H1 (cell line): Measurements from ENCODE around the gene NRXN3. TPM values are rescaled to one million over a fixed set of nuclear protein-coding genes. Genes with fewer than 3 reads are reported as not detected.
A peak's percentile ranks its signal among the peaks of the same experiment; 100 is the strongest.

Experiments used
- CTCF ChIA-PET: fragments of 300-600 bp; sonication (Branson Sonifier 250); formaldehyde crosslinking; loops from one replicate; lab custom pipeline; 2021; ENCODE audit not compliant: partially characterized antibody; lab: Charles Lee
- POLR2A ChIA-PET: fragments of 300-600 bp; sonication (Branson Sonifier 250); formaldehyde crosslinking; loops from one replicate; lab custom pipeline; 2021; ENCODE audit warnings: inconsistent platforms; ENCODE audit not compliant: partially characterized antibody; lab: Charles Lee
- DNase-seq, 2 experiments: peaks; one replicate each; pipeline versions ENCODE4 v3.0.0 to v3.0.0-alpha.2; 2010 to 2022; ENCODE audit warnings: low spot score in 2 of 2, low read depth in 1 of 2, mixed read lengths in 1 of 2
- FAIRE-seq: peaks from 2 replicates; lab custom pipeline; 2011; peaks lifted over from hg19 to GRCh38; lab: Jason Lieb, UNC
- H2AFZ ChIP-seq: 2 replicates; pipeline ENCODE4 v1.8.1; 2012; ENCODE audit warnings: low read length, inconsistent platforms
- H2AK5ac ChIP-seq: 2 replicates; pipeline ENCODE4 v1.6.1; 2013; ENCODE audit warnings: low read depth, low read length
- H2BK120ac ChIP-seq: replicated peaks from 2 replicates; pipeline ENCODE3; 2013; ENCODE audit warnings: low read depth, low read length, inconsistent platforms
- H2BK12ac ChIP-seq: 2 replicates; pipeline ENCODE4 v1.6.1; 2013; ENCODE audit warnings: low read depth, low read length
- H2BK15ac ChIP-seq: 2 replicates; pipeline ENCODE4 v1.6.1; 2013; ENCODE audit warnings: low read length
- H2BK20ac ChIP-seq: 2 replicates; pipeline ENCODE4 v1.6.1; 2013; ENCODE audit warnings: low read length
- H2BK5ac ChIP-seq: 2 replicates; pipeline ENCODE4 v1.6.1; 2013; ENCODE audit warnings: low read depth, low read length
- H3K14ac ChIP-seq: 2 replicates; pipeline ENCODE4 v1.6.1; 2013; ENCODE audit warnings: inconsistent platforms; ENCODE audit not compliant: insufficient read length
- H3K18ac ChIP-seq: 2 replicates; pipeline ENCODE4 v1.6.1; 2013; ENCODE audit warnings: low read length; ENCODE audit errors: extremely low read depth
- H3K23ac ChIP-seq: 2 replicates; pipeline ENCODE4 v1.6.1; 2013; ENCODE audit warnings: inconsistent platforms; ENCODE audit not compliant: insufficient read length
- H3K23me2 ChIP-seq: 2 replicates; pipeline ENCODE4 v1.6.1; 2013; ENCODE audit warnings: low read depth, low read length
- H3K27ac ChIP-seq: 2 replicates; pipeline ENCODE4 v1.6.1; 2011; ENCODE audit warnings: low read depth, low read length, inconsistent platforms
- H3K27me3 ChIP-seq, 4 experiments: replicated peaks in 1 of 4; 1 replicate in 1 of 4; 2 replicates in 3 of 4; pipeline versions ENCODE4 v1.6.1 to v1.8.1; 2011 to 2013; ENCODE audit warnings: low read length in 3 of 4, mild to moderate bottlenecking in 3 of 4, inconsistent platforms in 2 of 4, mixed read lengths in 2 of 4, moderate library complexity in 1 of 4; ENCODE audit not compliant: control insufficient read depth in 3 of 4, insufficient read depth in 3 of 4; ENCODE audit errors: extremely low read depth in 1 of 4
- H3K36me3 ChIP-seq, 4 experiments: 2 replicates each; pipeline versions ENCODE4 v1.6.1 to v1.8.1; 2011 to 2013; ENCODE audit warnings: mild to moderate bottlenecking in 4 of 4, low read length in 3 of 4, moderate library complexity in 2 of 4, control low read depth in 1 of 4, inconsistent platforms in 1 of 4; ENCODE audit not compliant: insufficient read depth in 4 of 4, control insufficient read depth in 2 of 4
- H3K4ac ChIP-seq: replicated peaks from 2 replicates; pipeline ENCODE3; 2013; ENCODE audit warnings: low read length, low read depth, mixed read lengths, inconsistent platforms; ENCODE audit not compliant: insufficient read length
- H3K4me1 ChIP-seq, 4 experiments: replicated peaks in 1 of 4; 1 replicate in 1 of 4; 2 replicates in 3 of 4; pipeline versions ENCODE4 v1.6.1 to v1.8.1; 2011 to 2013; ENCODE audit warnings: low read length in 3 of 4, inconsistent platforms in 2 of 4, mixed read lengths in 1 of 4; ENCODE audit not compliant: insufficient read depth in 4 of 4, control insufficient read depth in 3 of 4
- H3K4me2 ChIP-seq, 2 experiments: 2 replicates each; pipeline versions ENCODE4 v1.6.1 to v1.8.1; 2011 to 2013; ENCODE audit warnings: low read depth in 2 of 2, low read length in 2 of 2, control low read depth in 1 of 2, inconsistent platforms in 1 of 2, mild to moderate bottlenecking in 1 of 2; ENCODE audit not compliant: insufficient read depth in 1 of 2
- H3K4me3 ChIP-seq, 4 experiments: fragments of 200-600, 300-600 bp in 1 of 4; sonication (generic), shearing (Covaris generic), sonication (Bioruptor Twin) in 1 of 4; 2 replicates each; pipeline versions ENCODE4 v1.5.1 to v1.8.1; 2011 to 2016; ENCODE audit warnings: low read length in 4 of 4, low read depth in 3 of 4, control low read depth in 2 of 4, inconsistent platforms in 2 of 4, mild to moderate bottlenecking in 2 of 4, mixed read lengths in 1 of 4, moderate library complexity in 1 of 4; ENCODE audit not compliant: insufficient read depth in 2 of 4; ENCODE audit errors: extremely low read depth in 1 of 4
- H3K56ac ChIP-seq: replicated peaks from 2 replicates; pipeline ENCODE3; 2013; ENCODE audit warnings: low read depth, mild to moderate bottlenecking, mixed read lengths, low read length, inconsistent platforms; ENCODE audit not compliant: insufficient read length
- H3K79me1 ChIP-seq: 2 replicates; pipeline ENCODE4 v1.6.1; 2013; ENCODE audit warnings: low read depth, low read length, control low read depth
- H3K79me2 ChIP-seq, 2 experiments: 2 replicates each; pipeline versions ENCODE4 v1.6.1 to v1.8.1; 2012 to 2013; ENCODE audit warnings: low read length in 2 of 2, mild to moderate bottlenecking in 2 of 2, inconsistent platforms in 1 of 2; ENCODE audit not compliant: insufficient read depth in 2 of 2, control insufficient read depth in 1 of 2
- H3K9ac ChIP-seq, 4 experiments: replicated peaks in 1 of 4; 1 replicate in 1 of 4; 2 replicates in 3 of 4; pipeline versions ENCODE4 v1.6.1 to v1.8.1; 2011 to 2013; ENCODE audit warnings: low read depth in 3 of 4, low read length in 3 of 4, control low read depth in 2 of 4, mild to moderate bottlenecking in 2 of 4, moderate library complexity in 2 of 4, inconsistent platforms in 1 of 4; ENCODE audit errors: extremely low read depth in 1 of 4
- H3K9me3 ChIP-seq, 2 experiments: 2 replicates each; pipeline versions ENCODE4 v1.6.1 to v1.8.1; 2012 to 2013; ENCODE audit warnings: mild to moderate bottlenecking in 2 of 2, moderate library complexity in 2 of 2, control low read depth in 1 of 2, inconsistent platforms in 1 of 2, low read depth in 1 of 2, low read length in 1 of 2, mixed read lengths in 1 of 2; ENCODE audit not compliant: insufficient read depth in 2 of 2
- H4K20me1 ChIP-seq, 2 experiments: replicated peaks in 1 of 2; 2 replicates each; pipeline versions ENCODE3 to v1.8.1; 2011 to 2013; ENCODE audit warnings: inconsistent platforms in 2 of 2, low read length in 2 of 2, mild to moderate bottlenecking in 1 of 2; ENCODE audit not compliant: insufficient read depth in 2 of 2, control insufficient read depth in 1 of 2
- H4K5ac ChIP-seq: 2 replicates; pipeline ENCODE4 v1.6.1; 2013; ENCODE audit warnings: low read length, low read depth, mixed read lengths, inconsistent platforms; ENCODE audit not compliant: insufficient read length
- H4K8ac ChIP-seq: 2 replicates; pipeline ENCODE4 v1.8.0; 2013; ENCODE audit warnings: mild to moderate bottlenecking, moderate library complexity, low read length, inconsistent platforms; ENCODE audit not compliant: insufficient read depth; ENCODE audit errors: extremely low read depth
- H4K91ac ChIP-seq: replicated peaks from 2 replicates; pipeline ENCODE3; 2013; ENCODE audit warnings: low read length, mixed read lengths, inconsistent platforms; ENCODE audit not compliant: insufficient read length
- KDM1A ChIP-seq: fragments of 200-600, 300-600 bp; sonication (generic); IDR thresholded peaks from 2 replicates; pipeline ENCODE4 v1.7.1; 2016; ENCODE audit warnings: mild to moderate bottlenecking, low read length, borderline replicate concordance
- MAFK ChIP-seq: IDR thresholded peaks from 2 replicates; pipeline ENCODE4 v1.6.1; 2012; ENCODE audit warnings: low read depth, mild to moderate bottlenecking, improper control_type of control experiment, low read length
- WGBS, 2 experiments: shearing (Covaris generic) in 1 of 2; methylation state at CpG; one replicate each; pipeline versions ENCODE4 v1.1.6 to v1.1.7; 2013 to 2015; ENCODE audit warnings: low lambda C conversion rate in 2 of 2, mixed read lengths in 2 of 2, inconsistent platforms in 1 of 2, low coverage in 1 of 2, missing lambda C conversion rate in 1 of 2; ENCODE audit not compliant: insufficient replicate concordance in 2 of 2, insufficient coverage in 1 of 2, insufficient read length in 1 of 2; ENCODE audit errors: extremely low coverage in 1 of 2, missing lambda C conversion rate in 1 of 2; 5-methylcytosine and 5-hydroxymethylcytosine counted together
- polyA plus RNA-seq, 7 experiments: library from polyadenylated mRNA; depleted of rRNA in 3 of 7; stranded (reverse) in 5 of 7; unstranded in 2 of 7; fragments of >200 nt in 5 of 7; fragments of 200-250 nt in 2 of 7; gene quantifications; 1 replicate in 5 of 7; 2 replicates in 1 of 7; 4 replicates in 1 of 7; pipeline versions ENCODE4 v1.2.1 to v1.2.3, GENCODE V29; 2011 to 2013; ENCODE audit warnings: missing spikeins in 2 of 7, mixed read lengths in 2 of 7
- total RNA-seq: library from RNA; stranded (reverse); fragmentation: NEBNext Ultra II Directional; extraction: Animal tissue kit (Norgen Biotek cat#: 25700); gene quantifications from 2 replicates; pipeline ENCODE4 v1.2.1, GENCODE V29; 2021

NRXN3 gene
- total and polyA plus RNA-seq, 2 of the 8 experiments (the other 6 are each of a cell fraction or from before 2014, with no cell fraction given) = 2.6 to 4.1 TPM

DNA sequence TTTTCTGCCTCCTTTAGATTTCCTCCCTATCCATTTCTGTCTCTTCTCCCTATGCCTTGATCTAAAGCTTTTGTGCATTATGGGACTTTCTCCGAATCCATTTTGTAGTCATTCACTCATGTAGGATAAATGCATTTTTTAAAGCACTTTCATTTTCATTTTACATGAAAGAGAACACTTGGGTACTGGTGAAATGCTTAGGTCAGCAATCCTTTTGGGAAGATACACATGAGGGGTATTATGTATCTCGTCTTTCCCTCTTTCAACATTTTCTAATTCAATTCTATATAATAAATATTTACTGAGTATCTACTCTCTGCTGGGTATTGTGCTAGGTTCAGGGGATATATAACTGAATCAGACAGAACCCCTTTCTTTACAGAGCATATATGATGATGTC is 577.6 kb downstream of the NRXN3 start:
- DNase-seq (no peak), FAIRE-seq (no peak)
- Histone ChIP-seq H2AFZ (no peak overlapping the region), H2BK12ac (no peak overlapping the region), H4K91ac (no peak overlapping the region), H3K79me2 (no peaks in the 10 kb centered on the region), H3K27me3 (no peaks in the 10 kb centered on the region), H3K79me1 (no peaks in the 10 kb centered on the region), H2BK15ac (no peak overlapping the region), H3K23me2 (no peaks in the 10 kb centered on the region), H4K5ac (no peak overlapping the region), H3K36me3 (no peaks in the 10 kb centered on the region), H3K4me2 (no peak overlapping the region), H3K4me1 (no peaks in the 10 kb centered on the region), H3K56ac (no peak overlapping the region), H4K20me1 (no peaks in the 10 kb centered on the region), H3K23ac (no peak overlapping the region), H3K4ac (no peak overlapping the region), H2AK5ac (no peak overlapping the region), H3K18ac (no peak overlapping the region), H3K27ac (no peak overlapping the region), H3K4me3 (no peak overlapping the region), H3K9me3 (no peaks in the 10 kb centered on the region), H3K9ac (no peak overlapping the region), H3K14ac (no peak overlapping the region), H4K8ac (no peak overlapping the region), H2BK5ac (no peak overlapping the region), H2BK20ac (no peak overlapping the region), H2BK120ac (no peak overlapping the region)
- 62% methylated on average over 2 of the region's 2 CpGs; no CpG with 5 or more reads in 1 of the 2 experiments for WGBS, 2 experiments
- no peak for TF ChIP-seq KDM1A
- peak; percentile 81 for TF ChIP-seq MAFK
- ChIA-PET CTCF (interaction anchor here (1.5 to 1.6 kb wide), 2 partner anchors 11 to 49 kb away, joined by 4 to 7 read pairs; no protein-coding TSS in a partner anchor), POLR2A (no interaction called here)
